ENCODE data around the gene PTPRD. TPM values are rescaled to one million over a fixed set of nuclear protein-coding genes. Genes with fewer than 3 reads are reported as not detected.
A peak's percentile ranks its signal among the peaks of the same experiment; 100 is the strongest.

PTPRD gene
- total RNA-seq, 1 donor from 2014 or later, result 139 TPM

DNA sequence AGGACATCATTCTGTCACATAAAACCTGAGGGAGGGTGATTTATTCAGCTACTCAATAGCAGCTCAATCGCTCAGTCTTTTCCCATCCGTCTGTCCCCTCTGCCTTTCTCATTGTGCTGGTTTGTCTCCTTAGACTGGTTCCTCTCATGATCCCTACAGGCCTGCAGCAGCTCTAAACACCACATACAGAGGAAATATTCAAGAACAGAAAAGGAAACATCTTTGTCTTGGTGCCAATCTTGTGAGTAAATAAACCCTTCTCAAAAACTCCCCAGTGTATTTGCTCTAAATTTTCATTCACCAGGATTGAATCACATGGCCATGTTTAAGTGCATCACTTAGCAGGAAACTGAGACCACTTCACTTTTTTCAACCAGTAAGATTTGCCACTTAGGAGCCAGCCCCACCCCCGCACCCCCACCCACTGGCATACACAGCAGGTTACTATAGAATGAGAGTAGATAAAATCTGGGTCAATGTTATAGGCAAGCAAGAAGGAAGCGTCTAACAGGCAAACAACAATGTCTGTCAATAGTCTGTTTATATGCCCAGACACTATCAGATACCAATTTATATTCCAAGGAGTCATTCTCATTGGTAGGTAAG is 1917.7 kb downstream of the PTPRD start:
- TF ChIP-seq, protein P1, sequence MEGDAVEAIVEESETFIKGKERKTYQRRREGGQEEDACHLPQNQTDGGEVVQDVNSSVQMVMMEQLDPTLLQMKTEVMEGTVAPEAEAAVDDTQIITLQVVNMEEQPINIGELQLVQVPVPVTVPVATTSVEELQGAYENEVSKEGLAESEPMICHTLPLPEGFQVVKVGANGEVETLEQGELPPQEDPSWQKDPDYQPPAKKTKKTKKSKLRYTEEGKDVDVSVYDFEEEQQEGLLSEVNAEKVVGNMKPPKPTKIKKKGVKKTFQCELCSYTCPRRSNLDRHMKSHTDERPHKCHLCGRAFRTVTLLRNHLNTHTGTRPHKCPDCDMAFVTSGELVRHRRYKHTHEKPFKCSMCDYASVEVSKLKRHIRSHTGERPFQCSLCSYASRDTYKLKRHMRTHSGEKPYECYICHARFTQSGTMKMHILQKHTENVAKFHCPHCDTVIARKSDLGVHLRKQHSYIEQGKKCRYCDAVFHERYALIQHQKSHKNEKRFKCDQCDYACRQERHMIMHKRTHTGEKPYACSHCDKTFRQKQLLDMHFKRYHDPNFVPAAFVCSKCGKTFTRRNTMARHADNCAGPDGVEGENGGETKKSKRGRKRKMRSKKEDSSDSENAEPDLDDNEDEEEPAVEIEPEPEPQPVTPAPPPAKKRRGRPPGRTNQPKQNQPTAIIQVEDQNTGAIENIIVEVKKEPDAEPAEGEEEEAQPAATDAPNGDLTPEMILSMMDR (conservative IDR thresholded peaks at IDR 0.05), result no peak
- Mint-ChIP-seq H3K9me3 (peaks cover 3% of the 10 kb centered on the region), H3K4me3 (no peak overlapping the region), H3K27me3 (ENCODE audit: low read depth) (no peaks in the 10 kb centered on the region), H3K27ac (ENCODE audit: unreplicated experiment) (peak overlapping the region; percentile 67), H3K4me1 (peaks cover 12% of the 10 kb centered on the region), H3K36me3 (ENCODE audit: low read depth) (peaks cover 9% of the 10 kb centered on the region)
- DNase-seq (ENCODE audit: low read depth, low spot score), result no peak

DNA sequence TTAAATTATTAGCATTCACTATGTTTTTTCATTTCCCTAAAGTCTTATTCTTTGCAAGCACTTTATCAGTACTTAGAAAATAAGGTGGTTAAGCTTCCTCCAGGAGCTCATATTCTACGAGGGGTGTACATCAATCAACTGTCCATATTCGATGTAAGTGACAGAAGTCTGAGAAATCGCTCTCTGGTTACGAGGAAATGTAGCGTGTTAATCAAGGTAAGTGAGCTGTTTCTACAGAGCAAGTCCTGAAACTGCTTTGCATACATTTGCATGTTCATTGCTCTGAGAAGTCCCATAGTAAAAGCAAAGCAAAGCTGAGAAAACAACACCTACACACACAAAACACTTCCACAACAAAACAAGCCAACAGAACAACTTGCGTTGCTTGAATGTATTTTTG is 1919.3 kb downstream of the PTPRD start:
- Mint-ChIP-seq H3K9me3 (peaks cover 8% of the 10 kb centered on the region), H3K36me3 (ENCODE audit: low read depth) (peaks cover 17% of the 10 kb centered on the region), H3K27me3 (ENCODE audit: low read depth) (no peaks in the 10 kb centered on the region), H3K4me3 (no peak overlapping the region), H3K4me1 (peaks cover 12% of the 10 kb centered on the region), H3K27ac (ENCODE audit: unreplicated experiment) (no peak overlapping the region)
- TF ChIP-seq, protein P1 (conservative IDR thresholded peaks at IDR 0.05), result no peak
- DNase-seq (ENCODE audit: low read depth, low spot score), result no peak

DNA sequence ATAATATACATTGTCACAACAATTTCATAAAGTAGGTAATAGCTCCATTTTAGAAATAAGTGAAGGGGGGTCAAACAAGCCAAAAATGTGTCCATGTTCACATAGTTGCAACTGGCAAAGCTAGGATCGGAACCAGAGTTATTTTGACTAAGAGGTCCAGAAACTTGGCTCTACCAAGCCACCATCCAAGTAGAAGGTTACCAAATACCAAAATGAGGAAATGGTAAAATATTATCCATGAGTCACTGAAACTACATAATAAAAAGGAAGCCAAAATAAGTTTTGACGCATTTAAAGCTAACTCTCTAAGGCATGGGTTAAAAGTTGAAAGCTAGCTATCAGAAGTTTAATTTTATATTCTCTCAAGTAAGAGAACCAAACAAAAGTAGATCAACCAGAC is 1926.3 kb downstream of the PTPRD start:
- H3K27me3 Mint-ChIP-seq (ENCODE audit: low read depth), result no peaks in the 10 kb centered on the region
- H3K4me3 Mint-ChIP-seq, result no peak overlapping the region
- DNase-seq (ENCODE audit: low read depth, low spot score), result no peak
- no peak overlapping the region for H3K27ac Mint-ChIP-seq (ENCODE audit: unreplicated experiment)
- H3K4me1 Mint-ChIP-seq, result peaks cover 51% of the 10 kb centered on the region
- peaks cover 12% of the 10 kb centered on the region for H3K36me3 Mint-ChIP-seq (ENCODE audit: low read depth)
- peaks cover 7% of the 10 kb centered on the region for H3K9me3 Mint-ChIP-seq
- TF ChIP-seq, protein P1 (conservative IDR thresholded peaks at IDR 0.05), result no peak

DNA sequence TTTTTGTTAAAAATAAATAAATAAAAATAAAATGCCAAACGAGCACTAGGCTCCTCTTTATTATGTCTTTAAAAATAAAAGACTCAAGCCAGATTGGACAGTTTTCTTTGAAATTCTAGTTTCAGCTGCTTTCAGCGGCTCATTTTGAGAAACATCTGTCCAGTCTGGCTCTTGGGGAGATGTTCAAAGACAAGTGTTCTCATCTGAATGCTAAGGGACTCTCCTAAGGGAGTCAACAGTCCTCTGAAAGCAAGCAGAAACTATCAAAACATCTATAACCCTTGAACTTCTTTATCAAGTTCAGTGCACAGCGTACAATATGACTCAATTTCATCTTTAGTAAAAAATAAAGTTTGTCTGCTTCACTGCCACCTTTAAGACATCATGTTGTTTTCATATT is 1927.0 kb downstream of the PTPRD start:
- TF ChIP-seq, protein P1 (conservative IDR thresholded peaks at IDR 0.05), result no peak
- no peaks in the 10 kb centered on the region for H3K27me3 Mint-ChIP-seq (ENCODE audit: low read depth)
- H3K36me3 Mint-ChIP-seq (ENCODE audit: low read depth), result peaks cover 12% of the 10 kb centered on the region
- no peak overlapping the region for H3K27ac Mint-ChIP-seq (ENCODE audit: unreplicated experiment)
- DNase-seq (ENCODE audit: low read depth, low spot score), result no peak
- peaks cover 56% of the 10 kb centered on the region for H3K4me1 Mint-ChIP-seq
- no peak overlapping the region for H3K4me3 Mint-ChIP-seq
- H3K9me3 Mint-ChIP-seq, result peaks cover 7% of the 10 kb centered on the region

DNA sequence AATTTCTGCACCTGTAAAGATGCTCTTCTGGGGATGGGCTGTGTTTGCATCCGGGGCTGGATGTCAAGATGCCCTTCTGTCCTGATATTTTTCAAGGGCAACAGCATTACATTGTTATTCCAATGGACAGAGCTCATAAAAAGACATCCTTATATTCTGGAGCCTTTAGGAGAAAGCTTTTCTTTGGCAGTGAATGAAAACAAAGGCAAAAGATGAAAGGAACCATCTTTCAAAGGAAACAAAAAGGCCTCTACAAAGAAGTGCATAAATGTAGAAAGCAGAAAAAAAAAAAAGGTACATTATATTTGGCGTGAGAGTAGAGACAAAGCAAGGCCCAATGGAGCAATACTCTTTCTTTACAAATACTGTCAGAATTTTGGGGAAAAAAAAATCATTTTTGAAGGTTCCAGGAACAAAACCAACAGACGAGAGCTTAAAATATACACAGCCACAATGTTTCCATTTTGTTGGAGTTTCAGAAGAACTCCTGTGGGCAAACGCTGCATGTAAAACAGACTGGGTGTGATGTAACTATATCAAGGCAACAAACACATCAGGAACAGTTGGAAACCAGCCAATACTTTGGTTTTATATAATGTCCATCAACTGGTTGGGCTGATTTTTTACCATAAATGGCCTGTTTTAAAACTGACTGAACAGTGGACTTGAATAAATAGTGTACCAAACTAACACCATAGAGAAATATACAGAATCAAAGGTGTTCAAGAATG is 1927.7 kb downstream of the PTPRD start:
- Mint-ChIP-seq H3K4me1 (peaks cover 58% of the 10 kb centered on the region), H3K27ac (ENCODE audit: unreplicated experiment) (peak overlapping the region; percentile 88), H3K4me3 (peak overlapping the region; percentile 63), H3K27me3 (ENCODE audit: low read depth) (no peaks in the 10 kb centered on the region), H3K36me3 (ENCODE audit: low read depth) (peaks cover 12% of the 10 kb centered on the region), H3K9me3 (peaks cover 7% of the 10 kb centered on the region)
- DNase-seq (ENCODE audit: low read depth, low spot score), result no peak
- TF ChIP-seq, protein P1 (conservative IDR thresholded peaks at IDR 0.05), result no peak

Measured in neural crest cell (in vitro differentiated cells).